ENCODE data around the gene SLC39A13.
A peak's percentile ranks its signal among the peaks of the same experiment; 100 is the strongest.

SLC39A13 gene

DNA sequence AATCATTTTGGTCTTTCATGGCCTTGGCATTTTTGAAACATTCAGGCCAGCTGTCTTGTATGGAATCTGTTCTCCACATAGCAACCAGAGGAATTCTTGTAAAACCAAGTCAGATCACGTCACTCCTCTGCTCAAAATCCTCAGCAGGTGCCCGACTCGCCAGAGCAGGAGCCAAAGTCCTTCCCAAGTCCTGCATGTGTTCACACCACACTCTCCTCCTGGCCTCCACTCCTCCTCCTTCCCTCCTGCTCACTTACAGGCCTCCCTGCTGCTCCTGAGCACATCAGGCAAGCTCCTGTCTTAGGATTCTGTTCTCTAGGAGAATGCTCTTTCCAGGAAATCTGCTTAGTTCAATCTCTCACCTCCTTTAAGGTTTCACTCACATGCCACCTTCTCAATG is 24.8 kb downstream of the SLC39A13 start:
- DNase-seq = no peak

DNA sequence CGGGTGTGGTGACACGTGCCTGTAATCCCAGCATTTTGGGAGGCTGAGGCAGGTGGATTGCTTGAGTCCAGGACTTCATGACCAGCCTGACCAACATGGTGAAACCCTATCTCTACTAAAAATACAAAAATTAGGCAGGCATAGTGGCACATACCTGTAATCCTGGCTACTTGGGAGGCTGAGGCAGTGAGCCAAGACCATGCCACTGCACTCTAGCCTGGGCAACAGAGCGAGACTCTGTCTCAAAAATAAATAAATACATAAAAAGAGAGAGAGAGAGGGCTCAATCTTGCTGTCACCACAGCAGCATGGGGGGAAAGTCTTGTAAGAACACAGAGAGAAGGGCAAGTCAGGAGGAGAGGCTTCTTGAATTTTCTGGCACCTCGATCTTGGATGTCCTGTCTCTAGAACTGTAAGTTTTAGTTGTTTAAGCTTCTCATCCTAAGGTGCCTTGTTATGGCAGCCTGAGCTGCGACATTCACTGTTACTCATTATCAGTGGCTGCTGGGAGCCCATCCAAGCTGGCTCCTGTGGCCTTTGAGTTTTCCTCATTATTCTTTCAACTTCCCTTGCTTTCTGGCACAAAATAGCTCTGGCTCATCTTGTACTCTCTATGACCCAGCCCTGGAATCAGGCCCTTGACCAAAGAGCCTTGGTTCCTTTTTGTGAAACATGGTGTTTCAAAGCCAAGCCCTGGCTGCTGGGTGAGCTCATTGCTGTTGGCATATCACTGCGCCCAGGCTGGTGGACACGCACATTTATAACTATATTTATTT is 25.8 kb downstream of the SLC39A13 start:
- no peak for DNase-seq

DNA sequence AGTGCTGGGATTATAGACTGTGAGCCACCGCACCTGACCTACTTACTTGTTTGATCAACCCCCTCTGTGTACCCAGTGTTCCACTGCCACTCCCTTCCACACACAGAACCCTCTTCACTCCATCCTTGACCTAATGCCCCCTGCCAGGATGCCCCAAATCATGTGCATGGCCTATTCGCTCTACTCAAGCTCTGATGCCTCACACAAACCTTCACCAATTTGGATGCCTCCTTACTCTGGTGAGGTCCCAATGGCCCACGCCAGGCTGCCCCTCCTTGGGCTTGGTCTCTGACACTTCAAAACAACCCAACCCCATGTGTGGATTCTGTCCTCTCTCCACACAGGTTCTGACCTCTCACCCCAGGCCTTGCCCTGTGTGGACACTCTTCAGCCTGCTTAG is 27.3 kb downstream of the SLC39A13 start:
- no peak for DNase-seq

DNA sequence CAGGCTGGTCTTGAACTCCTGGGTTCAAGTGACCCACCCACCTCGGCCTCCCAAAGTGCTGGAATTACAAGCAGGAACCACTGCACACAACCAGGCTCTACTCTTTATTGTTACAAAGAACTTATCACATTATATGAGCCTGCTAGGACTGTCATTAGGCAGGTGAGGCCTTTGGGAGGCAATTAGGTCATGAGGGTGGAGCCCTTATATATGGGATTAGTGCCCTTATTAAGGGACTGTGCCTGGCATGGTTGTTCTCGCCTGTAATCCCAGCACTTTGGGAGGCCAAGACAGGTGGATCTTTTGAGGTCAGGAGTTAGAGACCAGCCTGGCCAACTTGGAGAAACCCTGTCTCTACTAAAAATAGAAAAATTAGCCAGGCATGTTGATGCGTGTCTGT is 28.3 kb downstream of the SLC39A13 start:
- DNase-seq = no peak

DNA sequence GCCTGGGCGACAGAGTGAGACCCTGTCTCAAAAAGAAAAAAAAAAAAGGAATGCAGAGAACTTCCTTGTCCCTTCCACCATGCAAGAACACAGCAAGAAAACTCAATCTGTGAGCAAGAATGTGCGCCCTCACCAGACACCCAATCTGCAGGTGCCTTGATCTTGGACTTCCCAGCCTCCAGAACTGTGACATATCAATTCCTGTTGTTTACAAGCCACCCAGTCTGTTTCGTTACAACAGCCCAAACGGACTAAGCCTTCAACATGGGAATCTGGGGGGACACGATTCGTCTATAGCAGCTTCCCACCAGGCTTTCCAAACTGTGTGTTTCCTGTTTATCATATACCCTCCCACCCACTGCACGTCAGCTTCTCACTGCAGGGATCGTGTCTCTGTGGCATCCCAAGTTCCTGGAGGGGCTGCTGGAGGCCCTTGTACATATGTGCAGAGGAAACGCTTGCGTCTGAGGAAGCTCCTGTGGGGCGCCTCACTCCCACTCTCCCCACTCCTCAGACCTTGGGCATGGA is 28.9 kb downstream of the SLC39A13 start:
- no peak for DNase-seq

DNA sequence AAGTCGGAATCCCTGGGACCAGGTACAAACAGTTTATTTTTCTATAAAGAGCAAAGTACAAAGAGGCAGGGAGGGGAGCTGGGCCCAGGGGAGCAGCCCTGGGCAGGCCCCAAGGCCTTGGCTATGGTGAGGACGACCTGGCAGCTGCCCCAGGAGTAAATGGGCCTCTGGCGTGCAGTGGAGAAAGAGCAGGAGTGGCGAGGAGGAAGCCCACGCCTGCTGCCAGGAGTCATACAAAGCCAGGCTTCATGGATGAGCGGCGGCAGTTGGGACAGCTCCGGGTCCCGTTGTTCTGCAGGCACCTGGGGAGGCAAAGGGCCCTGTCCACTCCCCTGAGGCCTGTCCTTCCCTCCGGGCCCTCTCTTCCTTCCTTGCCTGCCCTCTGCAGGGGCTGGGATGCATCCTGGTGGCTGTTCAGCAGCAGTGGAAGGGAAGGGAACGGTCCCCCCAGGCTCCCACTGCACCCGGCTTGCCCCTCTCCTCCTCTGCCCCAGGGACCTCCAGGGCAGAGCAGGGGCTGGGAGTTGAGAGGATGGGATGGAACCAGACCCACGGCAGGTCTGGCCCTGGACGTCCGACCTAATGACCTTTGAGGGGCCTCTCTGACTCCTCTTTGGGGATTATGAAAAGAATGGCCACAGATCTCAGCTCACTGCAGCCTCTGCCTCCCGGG is 29.5 kb downstream of the SLC39A13 start:
- no peak for DNase-seq

DNA sequence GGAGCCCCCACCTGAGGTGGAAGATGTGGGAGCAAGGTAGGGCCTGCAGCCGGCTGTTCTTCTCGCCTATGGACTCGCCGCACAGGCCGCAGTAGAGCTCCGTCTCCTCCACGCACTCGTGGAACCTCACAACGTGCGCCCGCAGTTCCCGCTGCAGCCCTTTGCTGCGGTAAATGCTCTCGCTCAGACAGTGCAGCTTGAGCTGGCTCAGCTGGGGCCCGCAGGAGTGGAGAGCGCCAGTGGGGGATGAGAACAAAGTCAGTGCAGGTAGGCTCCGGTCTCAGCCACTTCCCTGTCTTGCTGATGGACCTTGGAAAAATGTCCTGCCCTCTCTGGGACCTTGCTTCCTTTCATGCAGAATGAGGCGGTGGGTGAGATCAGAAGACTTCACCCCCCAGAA is 30.3 kb downstream of the SLC39A13 start:
- no peak for DNase-seq

DNA sequence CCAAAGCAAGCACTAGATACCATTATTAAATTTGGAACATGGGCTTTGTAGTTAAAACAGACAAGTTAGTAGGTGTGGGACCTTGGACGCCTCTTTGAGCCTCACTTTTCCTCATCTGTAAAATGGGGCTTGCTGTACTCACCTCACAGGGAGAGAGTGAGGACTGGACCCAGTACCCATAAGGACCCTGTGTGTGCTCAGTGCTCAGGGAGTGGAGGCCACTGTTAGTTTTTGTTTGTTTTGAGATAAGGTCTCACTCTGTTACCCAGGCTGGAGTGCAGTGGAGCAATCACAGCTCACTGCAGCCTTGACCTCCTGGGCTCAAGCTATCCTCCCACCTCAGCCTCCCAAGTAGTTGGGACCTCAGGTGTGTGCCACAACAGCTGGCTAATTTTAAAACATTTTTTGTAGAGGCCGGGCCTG is 31.7 kb downstream of the SLC39A13 start:
- DNase-seq = no peak

DNA sequence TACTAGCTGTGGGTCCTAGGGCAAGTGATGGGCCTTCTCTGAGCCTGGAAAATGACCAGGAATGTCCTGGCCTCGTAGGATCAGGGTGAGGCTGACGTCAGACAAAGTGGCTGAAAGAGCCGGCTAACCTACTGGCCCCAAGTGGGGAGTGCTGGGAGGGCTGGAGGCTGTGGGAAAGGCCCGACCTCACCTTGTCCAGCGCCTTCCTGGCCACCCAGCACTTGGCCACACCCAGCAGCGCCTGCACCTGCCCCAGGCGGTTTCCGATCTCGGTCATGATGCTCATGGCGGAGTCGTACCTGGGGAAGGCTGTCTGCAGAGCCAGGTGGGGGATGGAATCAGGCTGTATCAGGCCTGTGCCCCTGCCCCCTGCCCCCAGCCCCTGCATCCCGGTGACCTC is 33.0 kb downstream of the SLC39A13 start:
- DNase-seq = no peak

DNA sequence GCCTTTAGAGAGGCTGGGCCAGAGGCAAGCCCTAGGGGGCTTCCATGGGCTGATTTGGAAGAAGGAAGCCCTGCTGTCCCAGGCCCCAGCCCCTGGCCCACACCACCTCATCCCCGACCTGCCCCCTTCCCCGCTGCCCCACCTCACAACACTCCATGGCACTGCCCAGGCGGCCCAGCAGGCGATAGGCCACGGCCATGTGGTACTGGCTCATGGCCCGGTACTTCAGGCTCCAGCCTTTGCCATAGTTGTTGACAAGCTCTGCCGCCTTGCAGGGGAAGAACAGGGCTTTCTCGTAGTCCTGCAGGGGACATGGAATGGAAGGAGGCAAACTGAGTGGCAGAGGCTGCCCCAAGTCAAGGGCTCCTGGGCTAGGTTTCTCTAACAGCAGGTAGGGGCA is 34.1 kb downstream of the SLC39A13 start:
- no peak for DNase-seq

DNA sequence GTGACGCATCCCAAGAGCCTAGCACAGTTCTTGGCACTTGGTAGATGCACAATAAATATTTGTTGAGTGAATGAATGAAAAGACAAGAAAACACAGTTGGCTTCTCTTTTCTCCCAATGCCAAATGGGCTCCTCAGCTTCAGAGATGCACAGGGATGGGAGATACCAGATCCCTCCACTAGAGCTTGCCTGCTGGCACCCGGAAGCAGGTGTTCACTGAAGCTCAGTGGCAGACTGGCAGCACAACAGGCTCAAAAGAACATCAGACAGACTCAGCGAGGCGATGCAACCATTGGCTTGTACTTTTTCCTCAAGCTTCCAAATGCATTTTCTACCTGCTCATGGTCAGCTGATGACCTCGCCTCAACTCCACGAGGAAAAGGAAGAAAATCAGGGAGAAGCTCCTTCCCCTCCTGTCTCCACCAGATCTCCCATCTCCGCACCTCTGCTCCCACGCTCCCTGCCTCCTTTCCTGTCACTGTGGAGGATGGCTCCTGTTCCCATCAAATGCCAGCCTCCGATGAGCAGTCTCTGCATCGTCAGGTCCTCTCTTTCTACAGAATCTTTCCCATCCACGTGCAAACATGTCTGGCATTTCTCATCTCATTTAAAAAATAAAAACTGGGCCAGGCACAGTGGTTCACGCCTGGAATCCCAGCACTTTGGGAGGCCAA is 34.8 kb downstream of the SLC39A13 start:
- DNase-seq = no peak

DNA sequence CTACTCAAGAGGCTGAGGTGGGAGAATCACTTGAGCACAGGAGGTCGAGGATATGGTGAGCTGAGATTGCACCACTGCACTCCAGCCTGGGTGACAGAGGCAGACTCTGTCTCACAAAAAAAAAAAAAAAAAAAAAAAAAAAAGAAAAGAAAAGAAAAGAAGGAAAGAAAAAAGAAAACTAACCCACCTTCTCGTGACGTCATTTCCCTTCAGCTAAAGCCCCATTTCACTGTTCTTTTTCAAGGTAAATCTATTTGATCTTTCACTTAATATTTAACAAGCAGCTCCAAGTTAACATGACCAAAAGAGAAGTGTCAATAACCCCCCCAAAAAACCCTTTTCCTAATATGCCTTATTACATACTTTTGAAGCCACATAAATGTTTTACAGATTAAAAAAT is 35.4 kb downstream of the SLC39A13 start:
- DNase-seq = no peak

DNA sequence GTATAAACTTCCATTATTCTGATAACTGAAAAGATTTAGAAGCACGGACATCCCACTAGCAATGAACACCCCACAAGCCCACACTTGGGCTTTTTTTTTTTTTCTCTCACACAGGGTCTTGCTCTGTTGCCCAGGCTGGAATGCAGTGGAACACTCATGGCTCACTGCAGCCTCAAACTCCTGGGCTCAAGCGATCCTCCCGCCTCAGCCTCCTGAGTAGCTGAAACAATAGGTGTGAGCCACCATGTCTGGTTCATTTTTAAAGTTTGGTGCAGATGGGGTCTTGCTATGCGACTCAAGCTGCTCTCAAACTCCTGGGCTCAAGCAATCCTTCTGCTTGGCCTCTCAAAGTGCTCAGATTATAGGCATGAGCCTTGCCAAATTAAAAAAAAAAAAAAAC is 37.5 kb downstream of the SLC39A13 start:
- DNase-seq = no peak

DNA sequence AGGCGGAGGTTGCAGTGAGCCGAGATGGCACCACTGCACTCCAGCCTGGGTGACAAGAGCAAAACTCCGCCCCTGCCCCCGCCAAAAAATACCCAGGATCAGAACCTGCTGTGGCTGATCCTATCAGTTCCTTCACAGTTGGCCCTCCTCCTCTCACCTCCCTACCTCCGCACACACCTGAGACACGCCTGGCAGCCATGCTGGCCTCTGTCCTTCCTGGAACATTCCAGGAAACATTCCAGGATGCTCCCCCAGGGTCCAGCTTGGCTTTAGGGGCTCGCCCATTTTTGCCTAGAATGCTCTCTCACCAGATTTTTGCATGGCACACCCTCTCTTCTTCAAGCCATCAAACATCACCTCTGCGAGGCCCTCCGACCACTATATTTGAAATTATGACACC is 38.4 kb downstream of the SLC39A13 start:
- DNase-seq = no peak

DNA sequence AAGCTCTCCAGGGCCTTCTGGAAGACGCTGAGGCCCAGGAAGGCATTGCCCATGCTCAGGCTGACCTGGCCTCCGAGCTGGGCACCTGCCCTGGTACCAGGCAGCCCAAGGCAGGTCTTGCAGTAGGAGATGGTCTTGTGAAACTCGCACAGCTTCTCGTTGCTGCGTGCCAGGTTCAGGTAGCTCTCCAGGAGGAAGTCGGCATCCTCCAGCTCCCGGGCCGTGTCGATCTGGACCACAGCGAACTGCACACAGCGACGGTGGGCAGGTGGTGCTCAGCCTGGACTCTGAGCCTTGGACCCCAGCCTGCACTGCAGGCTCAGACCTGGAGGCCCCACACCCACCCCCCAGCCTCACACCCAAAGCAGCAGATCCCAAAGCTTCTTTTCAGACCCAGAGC is 39.5 kb downstream of the SLC39A13 start:
- no peak for DNase-seq

DNA sequence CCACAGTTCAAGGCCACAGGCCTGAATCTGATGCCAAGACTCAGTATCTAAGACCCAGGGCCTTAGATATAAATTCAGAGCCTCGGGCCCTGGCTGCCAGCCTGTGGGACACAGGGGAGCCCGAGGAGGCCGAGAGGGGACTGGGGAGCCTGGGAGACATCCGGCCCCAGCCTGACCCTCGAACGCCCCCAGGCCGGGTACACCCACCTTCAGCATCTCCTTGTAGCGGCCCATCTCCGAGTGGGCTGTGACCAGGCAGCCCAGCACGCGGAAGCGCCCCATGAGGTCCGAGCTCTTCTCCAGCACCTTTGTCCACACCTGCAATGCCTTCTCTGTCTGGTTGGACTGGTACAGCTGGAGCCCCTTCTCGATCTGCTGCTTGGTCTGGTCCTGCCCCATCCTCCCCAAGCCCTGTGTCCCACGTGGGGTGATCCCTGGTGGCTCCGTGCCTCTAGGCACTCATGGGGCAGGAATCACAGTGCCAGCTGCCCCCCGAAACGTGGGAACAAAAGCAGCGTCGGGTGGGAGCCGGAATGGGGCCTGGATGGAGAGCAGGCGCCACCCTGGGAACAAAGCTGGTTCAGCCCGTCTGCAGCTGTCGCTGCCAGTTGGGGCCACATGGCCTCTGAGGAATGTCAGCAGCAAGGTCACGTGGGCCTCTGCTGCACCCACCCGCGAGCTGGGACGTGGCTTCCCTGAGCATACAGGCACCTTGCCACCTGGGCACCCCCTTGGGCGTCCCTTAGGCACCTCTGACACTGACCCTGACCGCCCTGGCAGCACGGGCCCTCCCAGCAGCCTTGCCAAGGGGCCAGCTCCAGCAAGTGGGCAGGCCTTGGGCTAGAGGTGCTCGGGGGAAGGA is 40.4 kb downstream of the SLC39A13 start, which contains the start of gene RAPSN:
TSS of gene RAPSN (minus strand) at position 571 of the 862 bp plus-strand sequence. CDS start at position 399, 172 bp downstream.
- no peak for DNase-seq

DNA sequence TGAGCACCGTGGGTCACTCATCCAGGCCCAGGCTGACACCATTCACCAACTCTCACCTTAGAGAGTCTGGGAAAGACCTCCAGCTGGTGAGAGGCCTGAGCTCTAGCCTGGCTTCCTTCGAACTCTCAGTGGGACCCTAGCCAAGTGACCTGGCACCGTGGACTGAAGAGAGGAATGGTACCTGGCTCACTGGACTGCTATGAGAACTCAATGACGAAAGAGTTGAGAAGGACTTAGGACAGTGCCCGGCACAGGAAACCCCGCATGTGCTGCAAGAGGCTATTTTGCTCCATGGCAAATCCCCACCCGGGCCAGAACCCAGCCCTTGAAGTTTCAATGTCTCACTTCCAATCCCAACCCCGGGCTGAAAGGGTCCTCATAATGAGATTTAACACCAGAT is 41.2 kb downstream of the SLC39A13 start:
- DNase-seq = no peak

DNA sequence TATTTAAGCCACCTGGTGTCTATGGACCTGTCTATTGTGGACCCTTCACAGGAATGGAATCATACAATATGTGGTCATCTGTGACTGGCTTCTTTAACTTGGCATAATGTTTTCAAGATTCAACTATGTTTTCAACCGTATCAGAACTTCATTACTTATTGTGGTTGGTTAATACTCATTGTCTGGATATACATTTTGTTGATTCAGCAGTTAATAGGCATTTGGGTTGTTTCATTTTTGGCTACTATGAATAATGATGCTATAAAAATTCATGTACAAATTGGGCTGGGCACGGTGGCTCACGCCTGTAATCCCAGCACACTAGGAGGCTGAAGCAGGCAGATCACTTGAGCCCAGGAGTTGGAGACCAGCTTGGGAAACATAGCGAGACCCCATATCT is 43.0 kb downstream of the SLC39A13 start:
- no peak for DNase-seq

DNA sequence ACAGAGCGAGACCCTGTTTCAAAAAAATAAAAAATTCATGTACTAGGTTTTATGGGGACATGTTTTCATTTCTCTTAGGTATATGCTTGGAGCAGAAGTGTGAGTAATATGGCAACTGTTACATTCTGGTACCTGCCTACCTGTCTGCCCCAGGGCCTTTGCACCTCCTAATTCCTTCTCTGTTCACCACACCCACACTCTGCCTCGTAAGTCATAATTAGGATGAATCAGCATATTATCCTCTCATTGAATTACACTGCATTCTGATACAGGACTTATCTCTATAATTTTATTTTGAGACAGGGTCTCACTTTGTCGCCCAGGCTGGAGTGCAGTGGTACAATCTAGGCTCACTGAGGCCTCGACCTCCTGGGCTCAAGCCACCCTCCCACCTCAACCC is 43.6 kb downstream of the SLC39A13 start:
- no peak for DNase-seq

DNA sequence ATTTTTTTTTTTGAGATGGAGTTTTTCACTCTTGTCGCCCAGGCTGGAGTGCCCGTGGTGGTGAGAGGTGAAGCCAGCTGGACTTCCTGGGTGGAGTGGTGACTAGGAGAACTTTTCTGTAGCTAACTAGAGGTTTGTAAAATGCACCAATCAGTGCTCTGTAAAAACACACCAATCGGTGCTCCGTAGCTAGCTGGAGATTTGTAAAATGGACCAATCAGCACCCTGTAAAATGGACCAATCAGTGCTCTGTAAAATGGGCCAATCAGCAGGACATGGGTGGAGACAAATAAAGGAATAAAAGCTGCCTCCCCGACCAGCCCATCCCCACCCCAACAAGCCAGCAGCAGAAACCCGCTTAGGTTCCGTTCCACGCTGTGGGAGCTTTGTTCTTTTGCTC is 45.0 kb downstream of the SLC39A13 start:
- no peak for DNase-seq

DNA sequence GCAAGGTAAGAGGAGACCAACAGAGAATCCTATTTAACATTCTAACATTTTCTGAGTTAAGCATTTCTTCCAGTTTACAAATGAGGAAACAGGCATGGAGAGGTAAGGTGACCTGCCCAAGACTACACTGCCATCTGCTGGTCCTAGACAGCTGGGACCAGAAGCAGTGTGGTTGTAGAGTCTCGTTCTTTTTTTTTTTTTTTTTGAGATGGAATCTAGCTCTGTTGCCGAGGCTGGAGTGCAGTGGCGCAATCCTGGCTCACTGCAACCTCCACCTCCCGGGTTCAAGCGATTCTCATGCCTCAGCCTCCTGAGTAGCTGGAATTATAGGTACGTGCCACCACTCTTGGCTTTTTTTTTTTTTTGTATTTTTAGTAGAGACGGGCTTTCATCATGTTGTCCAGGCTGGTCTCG is 45.9 kb downstream of the SLC39A13 start:
- DNase-seq = peak; percentile 76

DNA sequence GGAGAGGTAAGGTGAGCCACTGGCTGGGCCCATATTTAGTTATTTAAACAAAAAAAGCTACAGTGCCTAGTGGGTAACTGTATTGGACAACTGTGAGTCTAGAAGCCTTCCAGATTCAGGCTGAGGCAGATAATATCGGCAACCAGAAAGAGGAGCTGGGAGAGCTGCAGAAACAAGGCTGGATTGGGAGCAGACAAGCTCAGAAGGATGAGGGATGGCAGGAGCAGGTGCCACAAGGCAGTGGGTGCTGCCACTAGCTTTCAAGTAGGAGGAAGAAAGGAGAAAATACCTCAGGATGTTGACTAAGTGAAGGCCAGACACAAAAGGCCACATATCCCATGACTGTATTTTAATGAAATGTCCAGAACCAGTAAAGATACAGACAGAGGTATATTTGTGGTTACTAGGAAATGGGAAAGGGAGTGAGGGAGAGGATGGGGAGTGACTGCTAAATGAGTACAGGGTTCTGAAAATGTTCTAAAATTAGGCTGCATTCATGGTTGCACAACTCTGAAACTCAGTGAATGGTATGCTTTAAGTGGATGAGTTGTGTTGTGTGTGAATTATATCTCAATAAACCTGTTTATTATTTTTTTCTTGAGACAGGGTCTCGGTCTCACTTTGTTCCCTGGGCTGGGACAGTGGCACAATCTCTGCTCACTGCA is 52.3 kb downstream of the SLC39A13 start:
- DNase-seq = no peak

All from HCEC 1CT (cell line).